ENCODE results near the gene CDHR5. TPM values are rescaled to one million over a fixed set of nuclear protein-coding genes. Genes with fewer than 3 reads are reported as not detected.

The CDHR5 gene
- total RNA-seq, 1 donor from 2014 or later, result not detected

DNA sequence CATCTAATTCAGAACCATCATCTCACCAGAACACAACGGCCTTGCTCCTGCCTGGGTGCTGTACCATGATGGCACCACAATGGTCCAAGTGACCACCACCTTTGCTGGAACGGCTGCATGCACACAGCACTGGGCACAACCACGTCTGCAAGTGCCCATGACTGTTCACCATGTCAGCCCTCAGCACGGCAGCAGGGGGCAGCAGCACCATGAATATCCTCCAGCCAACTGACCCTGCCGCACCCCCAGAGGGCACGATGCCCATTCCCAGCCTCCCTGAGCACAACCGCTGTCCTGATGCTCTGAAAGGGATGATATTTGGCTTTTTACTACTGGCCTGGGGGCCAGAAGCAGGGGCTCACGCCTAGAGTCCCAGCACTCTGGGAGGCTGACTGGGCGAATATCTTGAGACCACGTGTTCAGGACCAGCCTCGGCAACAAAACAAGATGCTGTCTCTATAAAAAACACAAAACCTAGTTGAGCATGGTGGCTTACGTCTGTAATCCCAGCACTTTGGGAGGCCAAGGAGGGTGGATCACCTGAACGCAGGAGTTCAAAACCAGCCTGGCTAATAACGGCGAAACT is 38.0 kb upstream of the CDHR5 start:
- peak; percentile 79 for TF ChIP-seq CTCF (IDR thresholded peaks at IDR 0.05; ENCODE audit: insufficient read depth, low read length, severe bottlenecking)
- no peak for FAIRE-seq

GRCh38 chr11:660681-661444 is 36.1 kb upstream of the CDHR5 start:
- FAIRE-seq (no peak), DNase-seq (ENCODE audit: low read depth) (no peak)
- Histone ChIP-seq H3K4me3 (ENCODE audit: low read depth, low read length) (no peak overlapping the region), H3K36me3 (ENCODE audit: control insufficient read depth, insufficient read depth, low read length) (peaks cover 16% of the 10 kb centered on the region), H3K27me3 (ENCODE audit: control insufficient read depth, insufficient read depth, low read length) (no peaks in the 10 kb centered on the region)
- no peak for TF ChIP-seq CTCF (IDR thresholded peaks at IDR 0.05; ENCODE audit: insufficient read depth, low read length, severe bottlenecking)

More for the DNA sequence above, 38.0 kb upstream of the CDHR5 start:
- Histone ChIP-seq H3K4me3 (ENCODE audit: low read depth, low read length) (no peak overlapping the region), H3K27me3 (ENCODE audit: control insufficient read depth, insufficient read depth, low read length) (no peaks in the 10 kb centered on the region), H3K36me3 (ENCODE audit: control insufficient read depth, insufficient read depth, low read length) (peaks cover 15% of the 10 kb centered on the region)
- peak; percentile 50 for DNase-seq (ENCODE audit: low read depth)

GRCh38 chr11:660281-660680 is 35.5 kb upstream of the CDHR5 start:
- DNase-seq (ENCODE audit: low read depth) (no peak), FAIRE-seq (no peak)
- Histone ChIP-seq H3K4me3 (ENCODE audit: low read depth, low read length) (no peak overlapping the region), H3K36me3 (ENCODE audit: control insufficient read depth, insufficient read depth, low read length) (peaks cover 16% of the 10 kb centered on the region), H3K27me3 (ENCODE audit: control insufficient read depth, insufficient read depth, low read length) (no peaks in the 10 kb centered on the region)
- TF ChIP-seq CTCF (IDR thresholded peaks at IDR 0.05; ENCODE audit: insufficient read depth, low read length, severe bottlenecking), result no peak

DNA sequence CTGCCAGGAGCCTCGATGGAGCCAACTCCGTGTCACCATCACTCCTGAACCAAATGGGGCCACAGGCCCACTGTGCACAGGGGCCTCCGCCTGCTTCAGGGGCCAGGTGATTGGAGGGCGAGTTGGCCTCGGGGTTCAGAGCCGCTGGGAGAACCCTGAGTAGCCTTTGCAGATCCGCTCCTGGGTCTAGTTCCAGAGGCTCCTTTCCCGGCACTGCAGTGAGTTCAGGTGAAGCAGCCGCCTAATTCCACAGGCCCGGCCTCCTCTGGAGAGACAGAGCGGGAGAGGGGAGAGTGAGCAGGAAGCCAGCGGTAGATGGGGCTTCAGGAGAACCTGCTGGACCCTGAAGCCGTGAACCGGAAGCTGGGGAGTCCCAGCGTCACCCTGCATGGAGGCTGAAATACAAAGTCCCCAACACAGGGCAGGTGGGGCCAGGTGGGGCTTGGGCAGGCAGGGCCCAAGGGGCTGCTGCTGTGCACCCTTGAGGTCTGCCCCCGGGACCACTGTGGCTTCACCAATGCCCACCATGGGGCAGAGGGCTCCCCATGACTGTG is 34.9 kb upstream of the CDHR5 start:
- no peak for DNase-seq (ENCODE audit: low read depth)
- Histone ChIP-seq H3K27me3 (ENCODE audit: control insufficient read depth, insufficient read depth, low read length) (no peaks in the 10 kb centered on the region), H3K4me3 (ENCODE audit: low read depth, low read length) (no peak overlapping the region), H3K36me3 (ENCODE audit: control insufficient read depth, insufficient read depth, low read length) (peaks cover 16% of the 10 kb centered on the region)
- no peak for FAIRE-seq
- no peak for TF ChIP-seq CTCF (IDR thresholded peaks at IDR 0.05; ENCODE audit: insufficient read depth, low read length, severe bottlenecking)

GRCh38 chr11:657691-658126 is 33.0 kb upstream of the CDHR5 start:
- H3K4me3 ChIP-seq (ENCODE audit: low read depth, low read length), result no peak overlapping the region
- H3K36me3 ChIP-seq (ENCODE audit: control insufficient read depth, insufficient read depth, low read length), result peaks cover 20% of the 10 kb centered on the region
- H3K27me3 ChIP-seq (ENCODE audit: control insufficient read depth, insufficient read depth, low read length), result no peaks in the 10 kb centered on the region
- FAIRE-seq (no peak), DNase-seq (ENCODE audit: low read depth) (no peak)
- TF ChIP-seq CTCF (IDR thresholded peaks at IDR 0.05; ENCODE audit: insufficient read depth, low read length, severe bottlenecking), result no peak

All from bronchial epithelial cell (primary cell).